GM19328 (cell line): Measurements from ENCODE around the gene SLAMF1.

Experiments used
- ATAC-seq: cut with Tn5 transposase; IDR thresholded peaks from one replicate; pipeline ENCODE4 v1.9.1; 2021; ENCODE audit warnings: mild to moderate bottlenecking, moderate library complexity; ENCODE audit not compliant: unreplicated experiment

Gene SLAMF1

GRCh38 chr1:160625725-160626498 is 20.9 kb downstream of the SLAMF1 start:
- ATAC-seq: no peak

GRCh38 chr1:160625321-160625720 is 21.5 kb downstream of the SLAMF1 start:
- no peak for ATAC-seq

- no peak for ATAC-seq
Observed at GRCh38 chr1:160624464-160624863, 22.4 kb downstream of the SLAMF1 start.

- ATAC-seq: no peak
Observed at GRCh38 chr1:160623862-160624261, 23.0 kb downstream of the SLAMF1 start.

GRCh38 chr1:160623227-160623633 is 23.6 kb downstream of the SLAMF1 start:
- ATAC-seq: no peak

GRCh38 chr1:160622501-160623226 is 24.2 kb downstream of the SLAMF1 start:
- ATAC-seq: no peak

GRCh38 chr1:160621633-160622413 is 25.0 kb downstream of the SLAMF1 start:
- no peak for ATAC-seq

- ATAC-seq: no peak
Observed at GRCh38 chr1:160620942-160621632, 25.8 kb downstream of the SLAMF1 start.

- ATAC-seq: no peak
Observed at GRCh38 chr1:160619742-160620277, 27.0 kb downstream of the SLAMF1 start.

- ATAC-seq: no peak
Observed at GRCh38 chr1:160618763-160619274, 28.0 kb downstream of the SLAMF1 start.

- ATAC-seq: no peak
Observed at GRCh38 chr1:160618327-160618726, 28.5 kb downstream of the SLAMF1 start.

GRCh38 chr1:160615660-160616059 is 31.2 kb downstream of the SLAMF1 start:
- ATAC-seq: no peak

GRCh38 chr1:160614410-160614809 is 32.4 kb downstream of the SLAMF1 start:
- ATAC-seq: no peak

GRCh38 chr1:160612613-160613218 is 34.1 kb downstream of the SLAMF1 start:
- no peak for ATAC-seq

GRCh38 chr1:160610569-160611242 is 36.1 kb downstream of the SLAMF1 start:
- ATAC-seq: no peak

- ATAC-seq: no peak
Observed at GRCh38 chr1:160608941-160609340, 37.9 kb downstream of the SLAMF1 start.

GRCh38 chr1:160608514-160608913 is 38.3 kb downstream of the SLAMF1 start:
- no peak for ATAC-seq

GRCh38 chr1:160608057-160608456 is 38.8 kb downstream of the SLAMF1 start:
- ATAC-seq: no peak

GRCh38 chr1:160607672-160608032 is 39.2 kb downstream of the SLAMF1 start:
- ATAC-seq: no peak
